ENCODE measurements around the gene NKPD1.

Gene NKPD1

DNA sequence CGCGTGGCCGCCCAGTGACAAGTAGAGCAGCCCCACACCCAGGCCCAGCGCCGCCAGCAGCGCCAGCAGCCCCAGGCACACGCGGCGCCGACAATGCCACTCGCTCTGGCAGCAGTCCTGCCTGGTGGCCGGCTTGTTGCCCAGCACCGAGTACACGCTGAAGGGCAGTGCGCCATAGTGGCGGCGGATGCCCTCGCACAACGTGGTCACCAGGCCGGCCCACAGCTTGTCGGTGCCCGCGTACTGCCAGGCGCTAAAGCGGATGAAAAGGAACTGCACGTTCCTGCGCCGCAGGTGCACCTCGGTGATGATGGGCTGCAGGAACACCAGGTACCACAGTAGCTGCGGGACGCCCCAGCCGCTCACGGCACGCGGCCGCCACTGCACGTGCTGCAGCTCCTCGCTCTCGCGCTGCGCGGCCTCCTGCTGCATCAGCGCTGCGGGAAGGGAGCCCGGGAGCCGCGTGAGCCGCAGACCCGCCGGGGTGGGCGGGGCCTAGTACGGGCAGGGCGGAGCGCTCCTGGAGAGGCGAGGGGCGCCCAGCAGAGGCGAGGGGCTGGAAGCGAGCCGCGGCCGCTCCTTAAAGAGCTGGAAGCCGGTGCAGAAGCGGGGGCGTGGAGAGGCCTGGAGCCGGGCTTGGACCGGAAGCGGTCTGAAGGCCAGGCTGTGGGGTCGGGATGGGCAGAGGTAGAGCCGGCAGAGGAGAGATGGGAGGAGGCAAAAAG is 7.3 kb downstream of the NKPD1 start:
- DNase-seq (ENCODE audit: low spot score) = peak; percentile 80

DNA sequence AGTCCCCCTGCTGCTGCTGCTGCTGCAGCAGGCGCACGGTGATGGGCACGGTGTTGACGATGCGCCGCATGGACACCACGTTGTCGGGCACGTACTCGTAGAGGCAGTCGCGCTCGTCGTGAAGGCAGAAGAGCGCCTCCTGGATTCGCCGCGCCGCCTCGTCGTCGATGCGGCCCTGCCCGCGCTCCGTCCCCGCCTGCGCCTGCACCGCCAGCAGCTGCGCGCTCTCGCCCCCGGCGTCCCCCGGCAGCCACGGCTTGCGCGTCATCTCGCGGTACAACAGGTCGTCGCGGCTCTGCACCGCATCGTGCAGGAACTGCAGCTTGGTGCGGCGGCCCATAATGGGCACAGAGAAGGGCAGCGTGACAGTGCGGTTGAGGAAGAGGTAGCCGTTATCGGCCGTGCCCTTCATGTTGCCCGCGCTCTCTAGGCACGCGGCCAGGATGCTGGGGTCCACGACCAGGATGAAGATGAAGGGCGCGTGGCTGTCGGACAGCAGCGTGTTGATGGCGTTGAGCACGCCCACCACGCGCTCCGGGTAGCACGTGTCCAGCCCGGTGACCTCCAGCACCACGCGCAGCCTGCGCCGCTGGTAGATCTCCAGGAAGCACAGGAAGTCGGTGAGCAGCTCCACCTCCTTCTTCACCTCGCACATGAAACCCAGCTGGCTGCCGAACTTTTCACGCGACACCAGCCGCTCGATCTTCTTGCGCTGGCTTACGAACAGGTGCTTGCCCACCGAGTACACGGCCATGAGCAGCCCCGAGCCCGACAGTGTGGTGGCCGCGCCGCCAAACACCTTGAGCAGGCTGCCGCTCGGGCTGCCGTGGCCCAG is 8.1 kb downstream of the NKPD1 start:
- peak; percentile 73 for DNase-seq (ENCODE audit: low spot score)

DNA sequence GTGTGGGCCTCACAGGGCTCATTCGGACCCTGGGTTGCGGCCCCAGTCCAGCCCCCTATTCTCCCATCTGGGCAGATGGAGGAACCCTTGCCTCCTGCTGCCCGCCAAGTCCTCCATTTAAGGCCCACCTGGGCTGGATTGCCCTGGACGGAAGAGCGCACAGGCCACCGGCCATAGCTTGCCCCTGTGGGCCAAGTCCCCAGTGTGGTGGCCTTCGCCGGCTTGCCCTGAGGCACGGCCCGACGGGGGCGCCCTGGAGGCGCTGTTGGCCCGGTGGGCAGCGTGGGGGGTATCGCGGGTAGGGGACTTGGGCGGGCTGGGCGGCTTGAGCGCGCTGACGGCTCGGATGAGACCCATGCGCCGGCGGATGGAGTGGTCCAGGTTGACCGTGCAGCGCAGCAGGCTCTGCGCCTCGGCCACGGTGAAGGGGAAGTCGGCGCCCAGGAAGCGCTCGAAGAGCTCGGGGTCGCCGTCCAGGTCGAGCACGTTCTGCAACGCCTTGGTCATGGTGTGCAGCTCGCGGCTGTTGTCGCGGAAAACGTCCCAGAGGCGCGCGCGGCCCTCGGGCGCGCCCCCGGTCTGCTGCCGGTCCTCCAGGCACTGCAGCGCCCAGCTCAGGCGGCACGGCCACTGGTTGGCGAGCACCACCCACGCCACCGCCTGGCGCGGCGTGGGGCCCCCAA is 8.8 kb downstream of the NKPD1 start:
- no peak for DNase-seq (ENCODE audit: low spot score)

DNA sequence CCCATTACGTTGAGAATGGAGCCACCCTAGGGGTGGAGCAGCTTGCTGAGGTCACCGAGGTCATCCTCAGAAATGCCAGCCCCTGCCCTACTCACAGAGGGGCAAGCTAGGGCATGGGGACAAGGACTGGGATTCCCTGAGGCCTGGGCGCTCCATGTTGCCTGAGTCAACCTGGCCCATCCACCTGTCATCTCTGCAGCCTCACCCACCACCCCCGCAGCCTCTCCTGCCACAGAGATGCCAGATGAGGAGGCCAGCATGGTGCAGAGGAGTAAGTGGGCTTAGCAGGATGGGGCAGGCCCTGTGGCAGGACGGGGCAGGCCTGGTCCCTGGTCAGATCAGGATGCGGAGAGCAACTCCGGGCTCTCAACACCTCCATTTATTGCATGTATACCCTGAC is 9.5 kb downstream of the NKPD1 start:
- DNase-seq (ENCODE audit: low spot score) = no peak

DNA sequence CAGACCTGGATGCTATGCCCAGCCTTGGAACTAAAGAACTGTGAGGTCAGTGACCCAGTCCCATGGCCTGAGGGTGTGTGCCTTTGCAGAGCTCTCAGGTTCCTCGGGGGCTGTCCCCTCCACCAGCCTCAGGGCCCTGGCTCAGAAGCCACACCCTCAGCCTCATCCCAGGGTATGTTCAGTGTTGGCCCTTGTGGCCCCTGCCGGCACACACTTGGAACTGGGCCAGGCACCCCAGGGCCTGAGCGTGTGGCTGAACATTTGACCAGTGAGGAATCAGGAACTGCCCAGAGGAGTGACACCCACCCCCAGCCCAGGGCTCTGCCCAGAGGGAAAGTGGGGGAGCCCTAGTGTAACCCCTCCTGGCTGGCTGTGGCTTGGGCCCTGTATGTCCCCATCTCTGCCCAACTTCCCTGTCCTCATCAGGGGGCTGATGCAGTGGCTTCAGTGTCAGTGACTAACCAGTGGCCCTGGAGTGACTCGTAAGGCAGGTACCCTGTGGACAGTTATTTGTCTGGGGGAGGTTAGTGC is 10.0 kb downstream of the NKPD1 start:
- no peak for DNase-seq (ENCODE audit: low spot score)

DNA sequence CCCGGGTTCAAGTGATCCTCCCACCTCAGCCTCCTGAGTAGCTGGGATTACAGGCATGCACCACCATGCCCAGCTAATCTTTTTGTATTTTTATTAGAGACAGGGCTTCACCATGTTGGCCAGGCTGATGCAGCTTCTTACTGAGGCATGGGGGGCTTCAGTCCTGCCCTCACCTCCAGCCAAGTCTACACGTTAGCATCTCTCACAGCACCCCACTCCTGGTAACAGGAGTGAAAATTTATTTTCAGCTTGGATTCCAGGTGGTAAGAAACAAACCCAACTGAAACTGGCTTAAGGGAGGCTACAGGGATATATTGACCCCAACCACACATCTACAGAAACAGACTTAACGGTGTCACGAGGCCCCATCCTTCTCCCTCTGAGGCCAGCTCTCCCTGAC is 10.6 kb downstream of the NKPD1 start:
- DNase-seq (ENCODE audit: low spot score) = no peak

DNA sequence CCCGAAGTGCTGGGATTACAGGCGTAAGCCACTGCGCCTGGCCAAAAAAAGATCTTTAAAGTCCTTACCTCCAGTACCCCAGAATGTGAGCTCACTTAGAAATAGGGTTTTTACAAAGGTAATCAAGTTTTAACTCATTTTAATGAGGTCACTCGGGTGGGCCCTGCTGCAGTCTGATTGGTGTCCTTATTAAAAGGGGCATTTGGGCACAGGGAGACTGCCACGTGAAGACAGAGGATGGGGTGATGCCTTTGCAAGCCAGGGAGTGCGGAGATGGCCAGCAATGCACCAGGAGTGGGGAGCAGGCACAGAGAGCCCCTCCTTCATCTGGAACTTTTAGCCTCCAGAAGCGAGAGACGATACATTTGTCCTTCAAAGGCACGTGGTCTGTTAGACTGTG is 11.7 kb downstream of the NKPD1 start:
- no peak for DNase-seq (ENCODE audit: low spot score)

GRCh38 chr19:45147835-45148676 is 12.7 kb downstream of the NKPD1 start:
- DNase-seq (ENCODE audit: low spot score) = no peak

- no peak for DNase-seq (ENCODE audit: low spot score)
Measured at GRCh38 chr19:45146741-45147205, 14.0 kb downstream of the NKPD1 start.

GRCh38 chr19:45146251-45146650 is 14.5 kb downstream of the NKPD1 start:
- DNase-seq (ENCODE audit: low spot score) = no peak

DNA sequence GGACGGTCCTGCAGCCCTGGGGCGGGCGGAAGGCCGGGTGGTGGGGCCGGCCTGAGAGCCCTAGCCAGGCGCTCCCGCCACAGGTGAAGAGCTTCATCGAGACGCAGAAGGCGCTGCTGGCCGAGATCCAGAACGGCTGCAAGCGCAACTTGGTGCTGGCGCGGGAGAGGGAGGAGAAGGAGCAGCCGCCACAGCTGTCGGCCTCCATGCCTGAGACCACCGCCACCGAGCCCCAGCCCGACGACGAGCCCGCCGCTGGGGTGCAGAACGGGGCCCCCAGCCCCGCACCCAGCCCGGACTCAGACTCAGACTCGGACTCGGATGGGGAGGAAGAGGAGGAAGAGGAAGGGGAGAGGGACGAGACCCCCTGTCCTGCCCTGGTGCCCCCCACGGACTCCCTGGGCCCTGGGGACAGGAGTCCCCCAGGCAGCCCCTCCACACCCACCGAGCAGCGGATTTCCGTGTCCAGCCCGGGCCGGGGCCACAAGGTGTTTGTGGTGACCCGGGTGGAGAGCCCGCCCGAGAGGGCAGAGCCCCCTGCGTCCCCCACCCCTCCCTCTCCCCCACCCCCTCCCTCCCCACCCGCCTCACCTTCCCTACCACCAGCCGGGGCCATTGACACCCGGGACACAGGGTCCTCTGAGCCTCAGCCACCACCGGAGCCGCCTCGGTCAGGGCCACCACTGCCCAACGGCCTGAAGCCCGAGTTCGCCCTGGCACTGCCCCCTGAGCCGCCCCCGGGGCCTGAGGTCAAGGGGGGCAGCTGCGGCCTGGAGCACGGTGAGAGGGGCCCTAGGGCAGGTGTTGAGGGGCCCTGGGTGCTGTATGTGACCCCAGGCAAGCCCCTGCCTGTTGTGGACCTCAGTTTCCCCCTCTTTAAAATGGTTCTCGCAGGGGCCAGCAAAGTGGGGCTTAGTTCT is 15.3 kb downstream of the NKPD1 start:
- DNase-seq (ENCODE audit: low spot score) = no peak

DNA sequence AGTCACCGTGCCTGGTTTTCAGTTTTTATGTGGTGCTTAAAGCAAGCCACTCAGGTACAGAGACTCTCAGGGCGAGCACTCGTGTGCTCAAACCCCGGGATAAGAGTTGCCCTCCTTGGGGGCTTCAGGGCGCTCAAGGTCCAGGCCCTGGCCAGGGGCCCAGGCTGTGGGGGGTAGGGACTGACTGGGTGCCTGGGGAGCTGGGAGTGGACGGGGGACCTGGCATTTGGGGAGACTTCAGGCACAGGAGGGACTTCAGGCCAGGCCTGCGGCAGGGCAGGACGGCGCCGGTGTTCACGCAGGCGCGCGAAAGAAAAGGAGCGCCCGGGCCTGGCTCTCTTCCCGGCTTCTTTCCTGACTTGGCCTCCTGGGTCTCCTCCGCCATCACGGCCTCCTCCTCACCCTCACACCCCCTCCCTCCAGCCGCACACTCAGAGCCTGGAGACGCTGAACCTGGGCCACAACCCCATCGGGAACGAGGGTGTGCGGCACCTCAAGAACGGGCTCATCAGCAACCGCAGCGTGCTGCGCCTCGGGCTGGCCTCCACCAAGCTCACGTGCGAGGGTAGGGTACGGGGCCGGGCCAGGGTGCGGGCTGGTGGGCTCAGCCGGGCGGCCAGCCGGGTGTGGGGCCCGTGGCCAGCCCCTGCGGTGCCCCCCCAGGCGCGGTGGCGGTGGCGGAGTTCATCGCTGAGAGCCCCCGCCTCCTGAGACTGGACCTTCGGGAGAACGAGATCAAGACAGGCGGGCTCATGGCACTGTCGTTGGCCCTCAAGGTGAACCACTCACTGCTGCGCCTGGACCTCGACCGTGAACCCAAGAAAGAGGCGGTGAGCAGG is 16.1 kb downstream of the NKPD1 start:
- no peak for DNase-seq (ENCODE audit: low spot score)

DNA sequence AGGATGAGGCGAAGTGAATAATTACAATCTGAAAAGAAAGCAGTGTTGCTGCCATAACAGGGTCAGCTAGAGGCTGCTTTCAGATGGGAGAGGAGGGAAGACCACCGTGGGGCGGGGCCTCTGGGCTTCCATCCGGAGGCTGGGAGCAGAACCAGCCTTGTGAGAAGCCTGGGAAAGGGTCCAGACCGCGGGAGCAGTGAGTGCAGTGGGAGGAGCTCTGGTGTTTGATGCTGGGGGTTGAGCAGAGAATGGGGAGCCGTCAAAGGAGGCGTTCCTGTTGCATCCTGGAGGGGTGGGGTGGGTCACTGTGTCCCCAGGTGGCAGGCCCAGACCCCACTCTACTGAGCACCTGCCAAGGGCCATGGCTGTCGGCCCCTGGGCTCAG is 18.1 kb downstream of the NKPD1 start:
- DNase-seq (ENCODE audit: low spot score) = no peak

GRCh38 chr19:45142016-45142725 is 18.6 kb downstream of the NKPD1 start:
- no peak for DNase-seq (ENCODE audit: low spot score)

- no peak for DNase-seq (ENCODE audit: low spot score)
Measured at GRCh38 chr19:45141203-45141900, 19.4 kb downstream of the NKPD1 start.

DNA sequence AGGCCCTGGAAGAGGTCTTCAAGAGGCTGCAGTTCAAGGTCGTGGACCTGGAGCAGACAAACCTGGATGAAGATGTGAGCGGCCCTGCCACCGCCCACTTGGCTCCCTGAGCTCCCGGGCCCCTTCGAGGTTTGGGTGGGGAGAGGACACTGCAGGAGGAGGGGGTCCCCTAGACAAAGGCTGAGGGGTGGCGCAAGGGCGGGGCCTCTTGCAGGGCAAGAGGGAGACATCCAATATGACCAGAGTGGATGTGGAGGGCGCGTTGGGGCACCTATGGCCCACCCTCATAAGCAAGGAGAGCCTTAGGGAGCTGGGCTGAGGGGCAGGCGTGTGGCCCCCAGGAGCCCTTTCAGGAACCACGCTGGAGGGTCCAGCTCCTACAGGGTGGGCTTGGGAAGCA is 20.2 kb downstream of the NKPD1 start:
- no peak for DNase-seq (ENCODE audit: low spot score)

DNA sequence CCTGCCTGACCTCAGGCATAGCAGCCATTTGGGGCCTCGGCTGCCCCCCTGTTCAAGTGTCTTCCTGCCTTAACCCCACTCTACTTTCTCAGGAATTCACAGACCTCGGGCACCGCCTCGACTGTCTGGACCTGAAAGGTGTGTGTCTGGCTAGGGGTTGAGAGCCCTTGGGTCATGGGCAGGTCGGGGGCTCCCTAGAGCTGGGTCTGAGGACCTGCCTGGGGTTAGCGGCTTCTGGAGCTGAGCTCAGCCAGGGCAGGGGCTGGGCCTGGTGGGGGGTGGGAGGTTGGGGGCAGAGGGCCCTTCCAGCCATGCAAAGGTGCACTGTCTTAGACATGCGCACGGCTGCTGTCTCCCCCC is 20.7 kb downstream of the NKPD1 start:
- no peak for DNase-seq (ENCODE audit: low spot score)
